WTC11 (cell line): Measurements from ENCODE around the gene EXOC1. TPM values are rescaled to one million over a fixed set of nuclear protein-coding genes. Genes with fewer than 3 reads are reported as not detected.

Experiments
- ATAC-seq: fragments of 200-7000 bp; cut with Tn5 transposase; 2 replicates; pipeline ENCODE4 v1.10.0; 2021; ENCODE audit warnings: mild to moderate bottlenecking, moderate library complexity
- CTCF ChIA-PET: fragments of 300-600 bp; sonication (Branson Sonifier 250); formaldehyde crosslinking; loops from one replicate; lab custom pipeline; 2021; ENCODE audit warnings: antibody characterized with exemption; lab: Charles Lee
- POLR2A ChIA-PET: fragments of 350-600 bp; sonication (Branson Sonifier 250); formaldehyde crosslinking; loops from one replicate; lab custom pipeline; 2021; ENCODE audit warnings: antibody characterized with exemption; lab: Charles Lee
- DNase-seq: peaks from one replicate; pipeline ENCODE4 v3.0.0; 2021; ENCODE audit warnings: low spot score
- H3K27ac Mint-ChIP-seq: 2 replicates; pipeline ENCODE4 v1.8.0; 2021; ENCODE audit warnings: mixed read lengths
- H3K27me3 Mint-ChIP-seq: 2 replicates; pipeline ENCODE4 v1.8.0; 2021; ENCODE audit warnings: low read depth, mild to moderate bottlenecking, moderate library complexity, mixed read lengths
- H3K36me3 Mint-ChIP-seq: 2 replicates; pipeline ENCODE4 v1.8.0; 2021; ENCODE audit warnings: mixed read lengths
- H3K4me1 Mint-ChIP-seq: 2 replicates; pipeline ENCODE4 v1.8.0; 2022; ENCODE audit warnings: mixed read lengths
- H3K4me3 Mint-ChIP-seq: 2 replicates; pipeline ENCODE4 v1.8.0; 2021; ENCODE audit warnings: mild to moderate bottlenecking, moderate library complexity, mixed read lengths
- H3K9me3 Mint-ChIP-seq: 2 replicates; pipeline ENCODE4 v1.8.0; 2021; ENCODE audit warnings: mixed read lengths
- ELF4 ChIP-seq: sonication (generic); formaldehyde crosslinking; IDR thresholded peaks from 2 replicates; pipeline ENCODE4 v1.8.1; 2022; ENCODE audit warnings: low read depth, mild to moderate bottlenecking, moderate library complexity, missing genetic modification reagents
- EMX1 ChIP-seq: fragments of 250-450 bp; sonication (Bioruptor Pico); IDR thresholded peaks from 2 replicates; pipeline ENCODE4 v1.8.0; 2021; ENCODE audit warnings: mild to moderate bottlenecking
- NR1H2 ChIP-seq: sonication (generic); formaldehyde crosslinking; IDR thresholded peaks from 2 replicates; pipeline ENCODE4 v1.9.0; 2021; ENCODE audit warnings: mild to moderate bottlenecking, moderate library complexity, missing genetic modification reagents
- PREB ChIP-seq: sonication (generic); formaldehyde crosslinking; IDR thresholded peaks from 2 replicates; pipeline ENCODE4 v1.8.1; 2022; ENCODE audit warnings: mild to moderate bottlenecking, missing genetic modification reagents, moderate library complexity, borderline replicate concordance
- STAT6 ChIP-seq: sonication (generic); formaldehyde crosslinking; conservative IDR thresholded peaks from 2 replicates; pipeline ENCODE4 v1.8.1; 2023; ENCODE audit warnings: mild to moderate bottlenecking, low read depth, missing genetic modification reagents, moderate library complexity
- TP53 ChIP-seq: sonication (generic); formaldehyde crosslinking; IDR thresholded peaks from 2 replicates; pipeline ENCODE4 v1.8.1; 2023; ENCODE audit warnings: mild to moderate bottlenecking, missing genetic modification reagents
- ZNF121 ChIP-seq: sonication (generic); formaldehyde crosslinking; IDR thresholded peaks from 2 replicates; pipeline ENCODE4 v1.8.0; 2023; ENCODE audit warnings: missing genetic modification reagents
- ZNF281 ChIP-seq: sonication (generic); formaldehyde crosslinking; IDR thresholded peaks from 2 replicates; pipeline ENCODE4 v1.8.0; 2023; ENCODE audit warnings: mild to moderate bottlenecking, missing genetic modification reagents
- ZNF396 ChIP-seq: fragments of 250-450 bp; sonication (Bioruptor Pico); IDR thresholded peaks from 2 replicates; pipeline ENCODE4 v1.8.0; 2021; ENCODE audit warnings: mild to moderate bottlenecking, moderate library complexity, borderline replicate concordance
- ZNF416 ChIP-seq: fragments of 250-450 bp; sonication (Bioruptor Pico); IDR thresholded peaks from 2 replicates; pipeline ENCODE4 v1.9.0; 2021; ENCODE audit warnings: mild to moderate bottlenecking, inconsistent platforms
- ZNF425 ChIP-seq: fragments of 250-450 bp; sonication (Bioruptor Pico); conservative IDR thresholded peaks from 2 replicates; pipeline ENCODE4 v1.9.0; 2021; ENCODE audit warnings: mild to moderate bottlenecking
- ZNF532 ChIP-seq: fragments of 250-450 bp; sonication (Bioruptor Pico); IDR thresholded peaks from 2 replicates; pipeline ENCODE4 v1.9.0; 2021; ENCODE audit warnings: mild to moderate bottlenecking, borderline replicate concordance
- total RNA-seq: library from RNA; stranded (reverse); gene quantifications from 3 replicates; pipeline ENCODE4 v1.2.3, GENCODE V29; 2021
- TF ChIP-seq, protein P1 (sequence below): sonication (generic); formaldehyde crosslinking; IDR thresholded peaks from 2 replicates; pipeline ENCODE4 v1.8.0; 2022; ENCODE audit warnings: mild to moderate bottlenecking, missing genetic modification reagents

EXOC1 gene
- total RNA-seq, 1 experiment from 2014 or later: 19.0 TPM

- TF ChIP-seq ELF4 (CRISPR knock-in tag) (no peak), ZNF425 (CRISPR knock-in tag) (no peak), NR1H2 (CRISPR knock-in tag) (no peak), ZNF396 (CRISPR knock-in tag) (no peak), TP53 (CRISPR knock-in tag) (no peak), STAT6 (CRISPR knock-in tag) (no peak)
- TF ChIP-seq, protein P1, sequence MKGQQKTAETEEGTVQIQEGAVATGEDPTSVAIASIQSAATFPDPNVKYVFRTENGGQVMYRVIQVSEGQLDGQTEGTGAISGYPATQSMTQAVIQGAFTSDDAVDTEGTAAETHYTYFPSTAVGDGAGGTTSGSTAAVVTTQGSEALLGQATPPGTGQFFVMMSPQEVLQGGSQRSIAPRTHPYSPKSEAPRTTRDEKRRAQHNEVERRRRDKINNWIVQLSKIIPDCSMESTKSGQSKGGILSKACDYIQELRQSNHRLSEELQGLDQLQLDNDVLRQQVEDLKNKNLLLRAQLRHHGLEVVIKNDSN (CRISPR knock-in tag): no peak
These were observed 11.9 kb downstream of the EXOC1 start (continued) for GRCh38 chr4:55865228-55865806.

- Mint-ChIP-seq H3K9me3 (no peaks in the 10 kb centered on the region), H3K36me3 (peaks cover 20% of the 10 kb centered on the region), H3K4me1 (no peaks in the 10 kb centered on the region), H3K27me3 (no peaks in the 10 kb centered on the region), H3K27ac (no peak overlapping the region; the same call in 1 of the 2 replicates), H3K4me3 (no peak overlapping the region)
- ATAC-seq: no peak
- TF ChIP-seq EMX1 (no peak), ZNF416 (CRISPR knock-in tag) (no peak), ZNF281 (no peak), ZNF121 (CRISPR knock-in tag) (no peak), ZNF532 (CRISPR knock-in tag) (no peak), PREB (CRISPR knock-in tag) (no peak)
- ChIA-PET CTCF (interaction anchor here (0.6 to 1.4 kb wide), 9 partner anchors 12 to 273 kb away, joined by 3 to 7 read pairs (median 3); partner anchors contain the start of genes EXOC1 and EXOC1L), POLR2A (no interaction called here)
- DNase-seq: no peak
These were observed 13.0 kb downstream of the EXOC1 start for GRCh38 chr4:55866290-55866907.
